ENCODE results near the gene AP4B1. TPM values are rescaled to one million over a fixed set of nuclear protein-coding genes. Genes with fewer than 3 reads are reported as not detected.

AP4B1 gene
- total and polyA plus RNA-seq, 9 of the 15 experiments (the other 6 are each of a cell fraction or from before 2014, with no cell fraction given), result 15.8 to 36.5 (median 24.6) TPM

- peak; percentile 42 for FAIRE-seq
- POLR2A ChIA-PET, result interaction anchor here (0.7 to 4.4 kb wide), 9 partner anchors 8 to 126 kb away, joined by 3 to 33 read pairs (median 5); partner anchors contain the start of genes AP4B1, DCLRE1B and HIPK1
- no TSS peak for BruUV-seq (replicated peaks)
- TF ChIP-seq ZNF274 (IDR thresholded peaks at IDR 0.05; ENCODE audit: borderline replicate concordance, low read depth, low read length) (no peak), TFAP4 (CRISPR knock-in tag; IDR thresholded peaks at IDR 0.05; ENCODE audit: borderline replicate concordance) (peak; percentile 18; the same call in 1 of the 2 replicates), CREB5 (CRISPR knock-in tag; IDR thresholded peaks at IDR 0.05) (no peak), ZKSCAN1 (IDR thresholded peaks at IDR 0.05; ENCODE audit: low read depth, low read length) (no peak), ZNF217 (CRISPR knock-in tag; IDR thresholded peaks at IDR 0.05) (no peak), PRDM10 (IDR thresholded peaks at IDR 0.05; ENCODE audit: partially characterized antibody) (peak; percentile 78), ZNF644 (tag; IDR thresholded peaks at IDR 0.05; ENCODE audit: low read depth) (no peak), ZNF134 (CRISPR knock-in tag; conservative IDR thresholded peaks at IDR 0.05) (no peak), POLR2G (IDR thresholded peaks at IDR 0.05; ENCODE audit: low read depth, low read length) (no peak), RBM14 (IDR thresholded peaks at IDR 0.05; ENCODE audit: borderline replicate concordance, insufficient read depth, low read depth, low read length) (no peak), TCF3 (CRISPR knock-in tag; IDR thresholded peaks at IDR 0.05) (no peak), NFIC (IDR thresholded peaks at IDR 0.05) (peak; percentile 71), BACH1 (tag; IDR thresholded peaks at IDR 0.05) (no peak), ZNF75A (CRISPR knock-in tag; IDR thresholded peaks at IDR 0.05) (no peak), COPS2 (conservative IDR thresholded peaks at IDR 0.05) (no peak), TFAM (CRISPR knock-in tag; conservative IDR thresholded peaks at IDR 0.05) (no peak), NFE2 (IDR thresholded peaks at IDR 0.05; ENCODE audit: low read depth) (no peak)
Measured at GRCh38 chr1:113912594-113913311, 8.2 kb upstream of the AP4B1 start.

More at GRCh38 chr1:113912594-113913311, 8.2 kb upstream of the AP4B1 start:
- peaks cover 3% of the 10 kb centered on the region for H3K9me1 ChIP-seq (ENCODE audit: control insufficient read depth, insufficient read depth, low read length)
- peaks cover 57% of the 10 kb centered on the region for H3K36me3 ChIP-seq (ENCODE audit: control insufficient read depth, insufficient read depth, low read length)
- peak overlapping the region; percentile 42 for H3K4me2 ChIP-seq (ENCODE audit: insufficient read depth, low read length)
- no peaks in the 10 kb centered on the region for H4K20me1 ChIP-seq (replicated peaks; ENCODE audit: control insufficient read depth, insufficient read depth, low read length)
- peaks cover 25 to 43% of the 10 kb centered on the region in 2 experiments; a peak in 4 of 5 replicates for H3K4me1 ChIP-seq (replicated peaks in 1 of 2; ENCODE audit: control insufficient read depth in 2 of 2, insufficient read depth in 2 of 2, low read length in 2 of 2)
- peak overlapping the region in 1 of 2 experiments; percentile 31; a peak in 2 of 4 replicates for H3K9ac ChIP-seq (ENCODE audit: insufficient read depth in 1 of 2, low read depth in 2 of 2, low read length in 2 of 2)
- no peak overlapping the region for H2AFZ ChIP-seq (ENCODE audit: low read depth, low read length)
- WGBS (ENCODE audit: insufficient coverage, low coverage, missing lambda C conversion rate), result 73% methylated on average over 6 of the region's 6 CpGs
- ATAC-seq (peak; percentile 14; the same call in 2 of the 3 replicates), DNase-seq (ENCODE audit: extremely low read depth in 1 of 4, low spot score in 3 of 4) (peak in 2 of 4 experiments; percentile 23 to 33)
- CTCF ChIA-PET (ENCODE audit: low intra/inter-chr PET ratio), result no interaction called here
- in situ Hi-C loops (cut with MboI) (no loop called here), intact Hi-C loops (cut with micrococcal nuclease) (no loop called here)
- peaks cover 34% of the 10 kb centered on the region for H3K79me2 ChIP-seq (ENCODE audit: control insufficient read depth, insufficient read depth, low read length)
- H3K27ac ChIP-seq (ENCODE audit: extremely low read depth, low read depth, low read length), result peak overlapping the region; percentile 30
- H3K9me3 ChIP-seq (replicated peaks; ENCODE audit: control insufficient read depth, insufficient read depth, low read depth, low read length), result no peaks in the 10 kb centered on the region
- no peak overlapping the region for H3K4me3 ChIP-seq
- H3K27me3 ChIP-seq (ENCODE audit: control insufficient read depth in 2 of 2, insufficient read depth in 2 of 2, low read length in 2 of 2), result no peaks in the 10 kb centered on the region

Data from K562 (cell line).